C4-2B (cell line): ENCODE data around the gene PLEKHD1.

ENCODE experiments used
- CTCF ChIP-seq: fragments of 450-650 bp; conservative IDR thresholded peaks from 2 replicates; pipeline ENCODE4 v1.5.1; 2017; ENCODE audit warnings: mild to moderate bottlenecking
- ZFX ChIP-seq: fragments of 450-650 bp; IDR thresholded peaks from 2 replicates; pipeline ENCODE4 v1.6.1; 2017

GRCh38 chr14:69468949-69469348 is 15.6 kb upstream of the PLEKHD1 start:
- TF ChIP-seq CTCF (no peak), ZFX (no peak)
